Measurements from ENCODE around the gene PTHLH.

DNA sequence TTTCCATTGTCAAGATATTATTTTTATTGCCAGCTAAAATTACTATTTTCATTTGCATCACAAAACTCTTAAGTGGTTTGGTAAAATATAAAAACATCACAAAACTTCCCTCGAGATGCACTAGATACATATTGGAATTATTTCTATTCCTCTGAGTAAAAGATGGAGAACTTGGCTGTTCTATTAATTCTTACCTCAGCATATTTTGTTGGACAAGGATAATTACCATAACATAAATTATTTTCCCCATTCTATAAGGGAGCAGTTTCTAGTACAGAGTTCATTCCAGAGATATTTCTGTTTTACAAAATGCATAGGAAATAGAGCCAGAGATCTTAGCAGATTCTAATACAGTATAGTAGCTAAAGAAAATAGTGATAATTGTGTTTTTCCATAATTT is 42.6 kb upstream of the PTHLH start:
- TF ChIP-seq, protein P1, sequence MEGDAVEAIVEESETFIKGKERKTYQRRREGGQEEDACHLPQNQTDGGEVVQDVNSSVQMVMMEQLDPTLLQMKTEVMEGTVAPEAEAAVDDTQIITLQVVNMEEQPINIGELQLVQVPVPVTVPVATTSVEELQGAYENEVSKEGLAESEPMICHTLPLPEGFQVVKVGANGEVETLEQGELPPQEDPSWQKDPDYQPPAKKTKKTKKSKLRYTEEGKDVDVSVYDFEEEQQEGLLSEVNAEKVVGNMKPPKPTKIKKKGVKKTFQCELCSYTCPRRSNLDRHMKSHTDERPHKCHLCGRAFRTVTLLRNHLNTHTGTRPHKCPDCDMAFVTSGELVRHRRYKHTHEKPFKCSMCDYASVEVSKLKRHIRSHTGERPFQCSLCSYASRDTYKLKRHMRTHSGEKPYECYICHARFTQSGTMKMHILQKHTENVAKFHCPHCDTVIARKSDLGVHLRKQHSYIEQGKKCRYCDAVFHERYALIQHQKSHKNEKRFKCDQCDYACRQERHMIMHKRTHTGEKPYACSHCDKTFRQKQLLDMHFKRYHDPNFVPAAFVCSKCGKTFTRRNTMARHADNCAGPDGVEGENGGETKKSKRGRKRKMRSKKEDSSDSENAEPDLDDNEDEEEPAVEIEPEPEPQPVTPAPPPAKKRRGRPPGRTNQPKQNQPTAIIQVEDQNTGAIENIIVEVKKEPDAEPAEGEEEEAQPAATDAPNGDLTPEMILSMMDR (conservative IDR thresholded peaks at IDR 0.05): no peak
- TF ChIP-seq ZFX (IDR thresholded peaks at IDR 0.05): no peak

All from C4-2B (cell line).